HG03103 (cell line): ENCODE data around the gene FTCD.
"Not testable (repeated sequence)": the region's sequence is repeated elsewhere in the genome, so short reads cannot be mapped to it uniquely, and the experiment has no call there.

Source experiments
- ATAC-seq: cut with Tn5 transposase; IDR thresholded peaks from one replicate; pipeline ENCODE4 v1.9.1; 2021; ENCODE audit warnings: low read depth; ENCODE audit not compliant: unreplicated experiment

The FTCD gene, protein sequence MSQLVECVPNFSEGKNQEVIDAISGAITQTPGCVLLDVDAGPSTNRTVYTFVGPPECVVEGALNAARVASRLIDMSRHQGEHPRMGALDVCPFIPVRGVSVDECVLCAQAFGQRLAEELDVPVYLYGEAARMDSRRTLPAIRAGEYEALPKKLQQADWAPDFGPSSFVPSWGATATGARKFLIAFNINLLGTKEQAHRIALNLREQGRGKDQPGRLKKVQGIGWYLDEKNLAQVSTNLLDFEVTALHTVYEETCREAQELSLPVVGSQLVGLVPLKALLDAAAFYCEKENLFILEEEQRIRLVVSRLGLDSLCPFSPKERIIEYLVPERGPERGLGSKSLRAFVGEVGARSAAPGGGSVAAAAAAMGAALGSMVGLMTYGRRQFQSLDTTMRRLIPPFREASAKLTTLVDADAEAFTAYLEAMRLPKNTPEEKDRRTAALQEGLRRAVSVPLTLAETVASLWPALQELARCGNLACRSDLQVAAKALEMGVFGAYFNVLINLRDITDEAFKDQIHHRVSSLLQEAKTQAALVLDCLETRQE

DNA sequence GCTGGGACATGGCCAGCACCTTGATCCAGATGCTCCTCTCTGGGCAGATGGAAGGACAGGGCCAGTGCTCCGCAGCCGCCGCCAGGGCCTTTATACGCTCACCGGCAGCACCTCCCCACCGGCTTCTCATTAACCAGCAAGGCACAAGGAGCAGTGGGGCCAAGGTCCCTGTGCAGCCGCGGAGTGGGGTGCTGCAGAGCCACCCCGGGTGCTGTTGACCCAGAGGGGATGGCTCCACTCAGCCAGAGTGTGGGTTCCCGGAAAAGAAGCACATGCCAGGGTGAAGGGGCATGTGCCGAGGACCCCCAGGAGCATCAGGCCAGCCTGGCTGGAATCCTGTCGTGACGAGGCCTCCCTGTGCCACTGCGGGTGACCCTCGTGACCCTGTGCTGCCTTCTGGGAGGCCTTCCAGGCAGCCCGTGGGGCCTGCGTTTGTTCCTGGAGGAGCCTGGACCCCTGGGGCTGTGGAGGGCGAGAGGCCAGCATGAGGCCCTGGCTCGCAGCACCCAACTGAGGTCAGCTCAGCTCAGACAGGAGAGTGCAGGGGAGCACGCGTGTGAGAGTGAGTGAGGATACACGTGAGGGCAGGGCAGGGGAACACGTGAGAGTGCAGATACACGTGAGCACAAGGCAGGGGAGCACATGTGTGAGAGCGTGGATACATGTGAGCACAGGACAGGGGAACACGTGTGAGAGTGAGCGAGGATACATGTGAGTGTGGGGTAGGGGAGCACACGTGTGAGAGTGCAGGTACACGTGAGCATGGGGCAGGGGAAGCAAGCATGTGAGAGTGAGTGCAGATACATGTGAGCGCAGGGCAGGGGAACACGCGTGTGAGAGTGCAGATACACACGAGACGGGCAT, at the start of gene FTCD:
Gene FTCD (minus strand): TSS at position 66 of the 864 bp plus-strand sequence. CDS start 56 bp downstream, at position 10.
- no peak for ATAC-seq

DNA sequence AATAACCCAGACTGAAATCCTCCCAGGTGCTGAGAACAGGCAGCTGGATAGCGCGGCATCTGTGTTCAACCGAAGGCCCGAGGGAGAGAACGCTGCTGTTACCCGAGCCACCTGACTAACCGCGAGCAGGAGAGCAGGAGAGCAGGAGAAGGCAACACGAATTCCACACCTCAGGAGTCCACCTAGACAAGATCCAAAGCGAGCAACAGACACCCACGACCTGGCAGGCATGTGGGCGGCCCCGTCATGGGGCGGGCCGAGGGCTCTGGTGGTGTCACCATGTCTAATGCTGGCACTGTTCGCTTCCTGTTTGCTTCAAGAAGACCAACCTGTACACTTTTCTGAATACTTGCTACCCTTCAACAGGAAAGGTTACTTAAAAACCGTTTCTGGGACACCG, 49.8 kb upstream of the FTCD start:
- ATAC-seq: no peak

DNA sequence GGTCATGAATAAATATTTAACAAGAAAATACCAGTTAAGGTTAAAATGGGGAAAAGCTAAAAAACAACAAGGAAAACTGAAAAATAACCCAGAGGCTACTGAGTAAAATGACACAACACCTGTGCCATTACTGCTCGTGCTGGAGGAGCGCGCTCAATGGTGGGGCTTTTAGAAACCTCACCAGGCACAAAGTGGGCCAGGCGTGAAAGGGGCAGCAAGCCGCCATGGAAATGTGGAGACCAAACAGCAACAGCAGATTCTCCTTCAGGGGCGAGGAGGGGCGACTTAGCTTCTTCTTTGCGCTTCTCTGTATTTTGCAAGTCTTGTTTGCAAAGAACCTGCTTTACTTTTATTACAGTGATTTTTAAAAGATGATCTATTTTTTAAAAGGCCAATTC, 47.8 kb upstream of the FTCD start:
- no peak for ATAC-seq

DNA sequence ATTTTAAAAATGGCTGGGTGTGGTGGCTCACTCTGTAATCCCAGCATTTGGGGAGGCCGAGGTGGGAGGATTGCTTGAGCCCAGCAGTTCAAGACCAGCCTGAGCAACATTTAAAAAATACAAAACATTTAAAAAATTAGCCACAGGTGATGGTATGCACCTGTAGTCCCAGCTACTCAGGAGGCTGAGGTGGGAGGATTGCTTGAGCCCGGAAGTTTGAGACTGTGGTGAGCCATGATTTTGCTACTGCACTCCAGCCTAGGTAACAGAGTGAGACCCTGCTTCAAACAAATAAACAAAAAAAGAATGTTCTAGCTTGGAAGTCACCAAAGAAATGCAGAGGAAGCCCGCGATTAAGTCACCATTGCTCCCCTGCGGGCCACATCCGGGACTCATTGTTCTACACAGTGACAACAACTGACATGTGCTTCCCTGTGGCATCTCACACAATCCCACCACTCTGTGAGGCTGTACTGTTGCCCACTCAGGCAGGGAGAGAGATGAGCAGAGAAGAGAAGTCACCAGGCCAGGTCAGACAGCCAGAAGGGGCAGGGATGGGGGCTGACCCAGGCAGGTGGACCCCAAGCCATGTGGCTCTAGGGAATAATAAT, 47.3 kb upstream of the FTCD start:
- ATAC-seq: no peak

DNA sequence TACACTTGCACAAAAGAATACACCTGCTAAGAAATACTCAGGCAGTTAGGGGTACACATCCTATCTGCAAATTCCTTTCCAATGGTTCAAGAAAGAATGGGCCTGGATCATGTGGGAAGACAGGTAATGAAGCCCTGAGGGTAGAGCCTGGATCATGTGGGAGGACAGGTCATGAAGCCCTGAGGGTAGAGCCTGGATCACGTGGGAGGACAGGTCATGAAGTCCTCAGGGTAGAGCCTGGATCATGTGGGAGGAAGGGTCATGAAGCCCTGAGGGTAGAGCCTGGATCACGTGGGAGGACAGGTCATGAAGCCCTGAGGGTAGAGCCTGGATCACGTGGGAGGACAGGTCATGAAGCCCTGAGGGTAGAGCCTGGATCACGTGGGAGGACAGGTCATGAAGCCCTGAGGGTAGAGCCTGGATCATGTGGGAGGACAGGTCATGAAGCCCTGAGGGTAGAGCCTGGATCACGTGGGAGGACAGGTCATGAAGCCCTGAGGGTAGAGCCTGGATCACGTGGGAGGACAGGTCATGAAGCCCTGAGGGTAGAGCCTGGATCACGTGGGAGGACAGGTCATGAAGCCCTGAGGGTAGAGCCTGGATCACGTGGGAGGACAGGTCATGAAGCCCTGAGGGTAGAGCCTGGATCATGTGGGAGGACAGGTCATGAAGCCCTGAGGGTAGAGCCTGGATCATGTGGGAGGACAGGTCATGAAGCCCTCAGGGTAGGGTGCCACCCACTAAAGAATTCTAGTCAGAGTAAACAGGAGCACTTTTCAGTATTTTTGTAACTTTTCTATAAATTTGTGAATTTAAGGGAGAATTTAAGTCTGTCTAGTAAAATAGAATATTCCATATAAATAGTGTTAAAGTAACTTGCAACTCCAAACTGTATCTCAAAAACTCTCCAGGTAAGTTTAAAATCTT, 45.8 kb upstream of the FTCD start:
- ATAC-seq: not testable (repeated sequence)

DNA sequence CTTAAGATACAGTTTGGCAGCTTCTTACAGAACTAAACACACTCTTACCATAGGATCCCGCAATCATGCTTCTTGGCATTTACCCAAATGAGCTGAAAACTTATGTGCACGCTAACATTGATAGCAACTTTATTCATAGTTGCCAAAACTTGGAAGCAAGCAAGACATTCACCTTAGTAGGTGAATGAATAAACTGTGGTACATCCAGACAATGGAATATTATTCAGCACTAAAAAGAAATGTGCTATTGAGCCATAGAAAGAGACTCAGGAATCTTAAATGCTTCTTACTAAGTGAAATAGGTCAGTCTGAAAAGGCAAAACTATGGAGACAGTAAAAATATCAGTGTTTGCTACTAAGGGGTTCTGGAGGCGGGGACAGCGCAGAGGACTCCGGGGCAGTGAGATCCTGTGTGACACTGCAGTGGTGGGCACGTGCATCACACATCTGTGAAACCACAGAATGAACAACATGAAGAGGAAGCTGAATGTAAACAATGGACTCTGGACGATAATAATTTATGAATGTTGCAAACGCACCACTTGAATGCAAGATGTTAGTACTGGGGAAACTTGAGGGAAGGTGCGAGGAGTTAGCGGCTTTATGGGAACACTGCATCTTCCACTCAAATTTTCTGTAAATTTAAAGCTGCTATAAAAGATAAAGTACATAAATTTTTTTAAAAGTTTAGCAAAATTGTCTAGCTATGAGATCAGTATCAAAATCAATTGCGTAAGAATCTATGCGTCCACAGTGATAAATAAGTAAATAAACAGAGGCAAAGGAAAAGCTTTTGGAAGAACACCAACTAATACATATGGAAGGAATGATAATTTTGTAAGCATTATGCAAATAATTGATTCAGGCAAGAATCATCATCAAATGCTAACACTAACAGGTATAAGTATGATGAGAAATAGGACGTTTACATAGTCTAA, 44.3 kb upstream of the FTCD start:
- ATAC-seq: no peak

DNA sequence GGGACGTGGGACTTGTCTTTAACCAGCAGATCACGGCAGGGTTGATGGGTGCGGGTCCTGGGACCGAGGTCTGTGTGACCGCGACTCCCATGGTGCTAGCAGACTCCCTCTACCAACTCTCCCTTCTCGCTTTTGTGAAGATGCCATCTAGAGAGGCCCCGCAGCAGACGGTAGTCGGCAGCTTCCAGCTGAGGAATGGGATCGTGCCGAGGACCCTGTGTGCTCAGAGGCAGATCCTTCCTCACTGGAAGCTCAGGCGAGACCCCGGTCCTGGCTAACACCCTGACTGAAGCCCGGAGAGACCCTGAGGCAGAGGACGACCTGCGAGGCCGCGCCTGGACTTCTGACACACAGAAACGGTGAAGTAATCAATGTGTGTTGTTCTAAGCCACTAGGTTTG, 41.4 kb upstream of the FTCD start:
- ATAC-seq: no peak

DNA sequence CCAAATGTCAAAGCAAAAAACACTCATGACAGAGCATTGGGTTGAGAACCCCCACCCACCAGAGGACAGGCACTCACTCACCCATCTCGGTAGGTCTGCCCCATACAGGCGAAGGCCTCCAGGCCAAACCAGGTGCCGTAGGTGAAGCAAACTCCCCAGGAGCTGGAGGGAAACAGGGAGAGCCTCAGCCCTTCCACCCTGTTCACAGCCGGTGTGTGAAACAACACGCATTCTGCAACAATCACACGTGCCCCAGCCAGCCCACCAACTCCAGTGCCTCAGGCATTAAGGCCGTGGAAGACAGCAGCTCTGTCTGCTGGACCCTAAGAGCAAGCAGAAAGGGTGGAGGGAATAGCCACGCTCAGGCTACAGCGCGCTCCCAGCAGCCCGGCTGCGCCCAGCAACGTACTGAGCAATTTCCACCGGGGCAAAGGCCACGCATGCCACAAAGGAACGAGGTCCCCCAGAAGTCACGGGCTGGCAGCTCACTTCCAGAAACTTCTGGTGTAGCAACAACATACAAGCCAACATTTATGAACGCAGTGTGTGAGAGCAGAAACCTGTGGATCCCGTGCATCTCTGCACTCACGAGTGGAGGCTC, 40.3 kb upstream of the FTCD start:
- no peak for ATAC-seq

DNA sequence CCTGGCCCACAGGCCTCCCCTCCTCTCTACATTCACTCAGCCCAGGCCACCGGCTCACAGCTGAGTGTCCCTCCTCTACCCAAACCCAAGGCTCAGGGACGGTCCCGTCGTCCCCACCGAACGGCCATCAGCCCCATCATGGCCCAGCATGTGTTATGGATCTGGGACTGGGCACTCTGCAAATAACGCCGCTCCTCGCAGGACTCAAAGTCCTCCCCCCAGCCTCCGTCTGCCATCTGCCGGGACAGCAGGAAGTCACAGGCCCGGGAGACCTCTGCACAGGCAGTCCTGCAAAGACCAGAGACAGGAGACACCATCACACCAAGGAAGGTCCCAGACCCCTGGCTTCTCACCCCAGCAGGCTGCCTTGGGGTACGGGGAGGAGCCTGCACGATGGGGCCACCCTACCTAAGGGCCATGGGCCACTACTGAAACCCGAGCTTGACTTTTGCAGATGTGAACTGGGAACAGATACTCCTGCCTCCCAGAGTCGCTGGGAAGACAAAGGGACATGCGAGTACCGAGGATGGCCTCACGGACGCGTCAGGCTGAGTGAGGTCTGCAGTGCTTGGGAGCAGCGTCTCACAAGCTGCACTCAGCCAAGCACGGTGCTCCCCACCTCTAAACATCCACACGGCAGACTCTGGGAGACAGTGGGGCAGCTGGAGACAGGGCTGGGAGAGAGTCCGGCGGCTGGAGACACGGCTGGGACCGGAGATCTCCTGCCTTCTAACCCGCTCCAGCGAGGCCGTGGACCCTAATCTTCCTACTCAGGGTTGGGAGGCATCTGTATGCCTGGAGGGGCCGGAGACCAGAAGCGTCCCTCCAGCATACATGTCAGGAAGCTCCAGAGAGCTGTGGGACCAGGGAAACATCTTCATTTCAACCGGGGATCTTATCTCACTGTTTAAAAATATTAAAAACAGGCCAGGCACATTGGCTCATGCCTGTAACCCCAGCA, 39.3 kb upstream of the FTCD start:
- ATAC-seq: no peak

DNA sequence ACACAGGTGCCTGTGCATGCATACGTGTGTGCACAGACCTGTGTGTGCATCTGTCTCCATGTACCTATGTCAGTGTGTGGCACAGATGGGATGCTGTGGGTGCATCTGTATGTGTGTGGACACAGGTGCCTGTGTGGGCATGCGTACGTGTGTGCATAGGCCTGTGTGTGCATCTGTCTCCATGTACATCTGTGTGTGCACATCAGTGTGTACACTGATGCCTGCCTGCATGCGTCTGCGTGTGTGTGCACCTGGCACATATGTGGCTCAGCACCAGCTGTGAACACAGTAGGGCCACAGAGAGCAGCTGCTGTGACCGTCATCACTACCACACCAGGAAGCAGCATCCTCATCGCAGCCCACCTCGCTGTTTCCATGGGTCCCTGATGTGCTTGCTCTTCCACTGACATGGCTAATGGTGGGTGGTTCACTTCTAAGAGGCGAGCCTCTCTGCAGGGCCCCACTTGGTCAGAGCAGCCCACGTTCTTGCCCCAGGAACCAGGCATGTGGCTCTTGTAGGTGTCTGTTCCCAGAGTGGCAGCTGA, 38.5 kb upstream of the FTCD start:
- no peak for ATAC-seq

DNA sequence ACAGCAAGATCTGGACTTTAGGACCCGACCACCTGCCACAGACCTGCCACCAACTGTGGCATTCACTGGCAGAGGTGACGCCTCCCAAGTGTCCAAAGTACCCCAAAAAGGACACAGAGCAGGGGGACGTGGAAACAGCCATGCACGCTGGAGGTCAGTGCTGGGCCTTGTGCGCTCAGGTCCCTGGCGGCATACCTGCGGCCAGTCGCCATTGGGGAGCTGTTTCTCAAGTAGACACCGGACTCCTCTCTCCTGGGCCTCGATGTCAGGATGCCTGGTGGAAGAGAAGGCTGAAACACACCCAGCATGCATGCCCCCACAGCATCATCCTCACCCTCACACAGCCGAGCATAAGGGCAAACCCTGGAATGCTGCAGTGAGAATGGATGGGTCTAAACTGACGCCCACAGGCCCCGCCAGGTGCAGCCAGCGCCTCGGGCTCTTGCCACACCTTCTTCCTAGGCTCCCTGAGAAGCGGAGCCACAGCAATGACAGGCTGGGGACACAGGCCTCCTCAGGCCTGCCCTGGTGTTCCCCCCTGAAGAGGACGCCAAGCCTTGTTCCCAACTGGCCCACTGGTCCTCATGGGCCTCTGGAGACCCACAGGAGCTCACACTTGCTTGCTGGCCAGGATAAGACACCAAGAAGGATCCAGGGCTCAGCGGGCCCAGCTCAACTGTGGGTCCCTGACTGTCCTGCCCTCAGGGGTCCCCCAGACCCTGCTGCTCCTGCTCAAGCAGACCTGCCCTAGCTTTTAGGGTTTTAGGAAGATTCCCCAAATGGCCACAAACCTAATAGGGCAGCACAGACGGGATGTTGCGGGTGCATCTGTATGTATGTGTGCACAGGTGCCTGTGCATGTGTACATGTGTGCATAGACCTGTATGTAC, 36.6 kb upstream of the FTCD start:
- ATAC-seq: no peak

DNA sequence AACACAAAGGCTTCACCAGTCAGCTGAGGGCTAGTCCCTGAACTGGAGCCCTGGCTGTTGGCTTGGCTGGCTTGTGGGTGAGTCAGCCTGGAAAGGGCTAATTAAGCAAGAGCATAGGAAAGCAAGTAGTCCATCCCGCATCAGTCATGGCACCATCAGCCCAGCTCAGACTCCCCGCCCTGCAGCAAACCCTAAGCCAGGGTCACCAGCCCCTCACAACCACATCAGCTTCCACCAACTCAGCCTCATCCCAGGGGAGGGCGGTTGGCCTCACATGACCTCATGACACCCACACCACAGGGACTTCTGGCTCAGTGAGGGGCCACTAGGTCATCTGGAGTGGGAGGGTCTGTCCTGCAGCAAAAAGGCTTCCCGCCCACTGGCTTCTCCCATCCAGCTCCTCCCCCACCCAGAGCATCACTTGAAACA, 35.9 kb upstream of the FTCD start:
- no peak for ATAC-seq

DNA sequence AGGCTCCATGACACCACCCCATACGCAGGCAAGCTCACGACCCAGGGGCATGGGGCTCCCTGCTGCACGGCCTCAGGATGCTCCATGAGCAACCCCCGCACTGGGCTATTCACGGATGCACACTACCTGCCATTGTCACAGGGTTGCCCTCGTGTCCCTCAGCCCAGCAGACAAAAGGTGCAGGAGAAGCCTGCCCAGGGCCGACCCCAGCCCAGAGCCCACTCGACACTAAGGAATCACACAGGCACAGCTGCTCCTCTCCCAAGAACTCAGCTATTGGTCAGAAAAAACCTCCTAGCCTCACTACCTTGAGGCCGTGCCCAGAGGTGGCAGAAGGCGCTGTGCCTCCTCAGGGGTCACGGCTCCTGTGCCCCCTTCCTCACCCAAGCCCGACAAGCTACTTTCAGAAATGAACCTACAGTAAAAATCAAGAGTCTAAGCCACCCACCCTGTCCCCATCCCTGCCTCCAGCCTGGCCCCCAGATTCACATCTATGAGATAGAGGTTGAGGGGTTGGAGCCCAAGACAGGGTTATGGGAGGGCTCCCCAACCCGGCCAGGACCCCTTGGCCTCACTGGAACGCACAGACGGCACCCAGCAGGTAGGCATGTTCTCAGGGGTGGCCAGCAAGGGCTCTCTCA, 35.2 kb upstream of the FTCD start:
- no peak for ATAC-seq

DNA sequence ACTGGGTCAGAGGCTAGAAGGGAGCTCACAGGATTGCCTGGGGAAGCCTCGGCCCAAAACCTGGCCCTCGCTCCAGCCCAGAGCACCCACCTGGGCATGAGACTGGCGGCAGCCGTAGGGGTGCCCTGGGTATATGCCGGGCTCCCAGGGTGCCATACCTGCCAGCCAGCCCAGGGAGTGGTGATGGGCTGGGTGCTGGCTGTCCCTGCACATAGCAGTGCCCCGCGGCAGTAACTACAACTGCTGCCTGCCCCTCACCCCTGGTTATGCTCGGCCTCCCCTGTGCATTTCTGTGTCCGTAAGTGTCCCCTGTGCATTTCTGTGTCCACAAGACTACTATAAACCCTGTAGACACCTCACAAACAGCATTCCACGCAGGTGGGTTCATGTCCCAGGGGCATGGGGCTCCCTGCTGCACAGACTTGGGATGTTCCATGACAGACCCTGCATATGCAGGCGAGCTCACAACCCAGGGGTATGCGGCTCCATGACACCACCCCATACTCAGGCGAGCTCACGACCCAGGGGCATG, 34.6 kb upstream of the FTCD start:
- ATAC-seq: no peak

DNA sequence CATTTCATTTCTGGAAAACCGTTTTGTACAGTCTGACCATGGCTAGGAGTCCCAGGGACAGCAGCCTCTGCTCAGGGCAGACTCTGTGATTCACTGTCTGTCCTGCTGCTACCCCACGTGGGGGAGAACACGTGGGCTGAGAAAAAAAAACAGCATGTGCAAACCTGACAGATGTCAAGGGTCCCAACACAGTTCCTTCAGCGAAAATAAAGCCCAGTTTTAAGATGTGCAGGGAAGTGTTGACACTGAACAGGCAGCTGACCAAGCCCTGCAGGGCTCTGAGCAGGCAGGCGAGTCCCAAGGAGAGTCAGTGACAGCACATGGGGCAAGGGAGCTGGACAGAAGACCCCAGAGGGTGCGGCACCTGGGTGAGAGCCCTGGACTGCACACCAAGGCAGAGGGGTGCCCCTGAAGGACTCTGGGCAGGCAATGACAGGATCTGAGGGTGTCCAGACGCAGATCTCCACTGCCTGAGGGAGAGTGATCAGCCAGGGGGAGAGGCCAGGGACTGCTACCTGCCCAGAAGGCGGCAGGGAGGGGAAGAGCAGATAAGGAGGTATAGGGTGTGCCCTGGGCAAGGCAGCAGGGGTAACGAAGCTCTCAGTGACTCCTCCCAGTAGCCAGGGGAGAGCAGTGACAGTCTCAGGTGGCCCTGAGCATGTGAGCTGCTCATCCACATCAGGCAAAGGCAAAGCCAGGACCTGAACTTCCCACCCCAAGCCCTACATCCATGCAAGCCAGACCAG, 34.0 kb upstream of the FTCD start:
- ATAC-seq: no peak
